Calu3 (cell line): Measurements from ENCODE around the gene PDE4B. TPM values are rescaled to one million over a fixed set of nuclear protein-coding genes. Genes with fewer than 3 reads are reported as not detected.

Source experiments
- BruUV-seq: library from RNA; stranded (reverse); fragments of 400-500 nt; replicated peaks from 2 replicates; lab custom pipeline; 2021; lab: Mats Ljungman, UMichigan
- CTCF ChIA-PET: fragments of 300-600 bp; sonication (Branson Sonifier 250); formaldehyde crosslinking; loops from one replicate; lab custom pipeline; 2022; ENCODE audit warnings: antibody characterized with exemption; lab: Charles Lee
- DNase-seq: peaks from one replicate; pipeline ENCODE4 v3.0.0; 2022
- H3K27ac Mint-ChIP-seq: one replicate; pipeline ENCODE4 v1.8.0; 2022; ENCODE audit warnings: mixed read lengths; ENCODE audit not compliant: unreplicated experiment
- H3K27me3 Mint-ChIP-seq: one replicate; pipeline ENCODE4 v1.8.0; 2022; ENCODE audit warnings: mixed read lengths; ENCODE audit not compliant: unreplicated experiment
- H3K36me3 Mint-ChIP-seq: one replicate; pipeline ENCODE4 v1.8.0; 2022; ENCODE audit warnings: mild to moderate bottlenecking, moderate library complexity, mixed read lengths; ENCODE audit not compliant: insufficient read depth, unreplicated experiment
- H3K4me1 Mint-ChIP-seq: one replicate; pipeline ENCODE4 v1.8.0; 2022; ENCODE audit warnings: mild to moderate bottlenecking, low read depth, mixed read lengths; ENCODE audit not compliant: unreplicated experiment
- H3K4me3 Mint-ChIP-seq: one replicate; pipeline ENCODE4 v1.8.0; 2022; ENCODE audit warnings: mild to moderate bottlenecking, low read depth, moderate library complexity, mixed read lengths; ENCODE audit not compliant: unreplicated experiment
- H3K9me3 Mint-ChIP-seq: one replicate; pipeline ENCODE4 v1.8.0; 2022; ENCODE audit warnings: low read depth, mixed read lengths; ENCODE audit not compliant: unreplicated experiment
- CTCF ChIP-seq: fragments of 200-600 bp; IDR thresholded peaks from one replicate; pipeline ENCODE4 v1.8.0; 2022; ENCODE audit warnings: antibody characterized with exemption; ENCODE audit not compliant: unreplicated experiment
- intact Hi-C: fragments of 100-400 bp; cut with micrococcal nuclease; formaldehyde crosslinking; loops from one replicate; pipeline ENCODE4 v1.10.0; 2022; ENCODE audit not compliant: unreplicated experiment
- total RNA-seq: library from RNA; stranded (reverse); gene quantifications from 2 replicates; pipeline ENCODE4 v1.2.3, GENCODE V29; 2022

The PDE4B gene
- total RNA-seq, 1 experiment from 2014 or later: 2.9 TPM

GRCh38 chr1:66367369-66367768 is 574.7 kb downstream of the PDE4B start:
- Mint-ChIP-seq H3K27ac (no peak overlapping the region), H3K4me1 (peaks cover 7% of the 10 kb centered on the region), H3K9me3 (no peaks in the 10 kb centered on the region), H3K4me3 (no peak overlapping the region), H3K36me3 (no peaks in the 10 kb centered on the region), H3K27me3 (no peaks in the 10 kb centered on the region)
- no TSS peak for BruUV-seq
- CTCF ChIA-PET: no interaction called here
- no peak for TF ChIP-seq CTCF
- intact Hi-C loops: no loop called here
- DNase-seq: no peak

- CTCF ChIA-PET: no interaction called here
- Mint-ChIP-seq H3K36me3 (no peaks in the 10 kb centered on the region), H3K4me3 (no peak overlapping the region), H3K9me3 (no peaks in the 10 kb centered on the region), H3K4me1 (peaks cover 7% of the 10 kb centered on the region), H3K27me3 (no peaks in the 10 kb centered on the region), H3K27ac (no peak overlapping the region)
- no peak for DNase-seq
- no TSS peak for BruUV-seq
- TF ChIP-seq CTCF: no peak
- intact Hi-C loops: no loop called here
Measured at GRCh38 chr1:66368261-66368660, 575.6 kb downstream of the PDE4B start.

GRCh38 chr1:66370462-66370971 is 577.8 kb downstream of the PDE4B start:
- no peak for DNase-seq
- intact Hi-C loops: no loop called here
- no peak for TF ChIP-seq CTCF
- Mint-ChIP-seq H3K9me3 (no peaks in the 10 kb centered on the region), H3K36me3 (no peaks in the 10 kb centered on the region), H3K27me3 (no peaks in the 10 kb centered on the region), H3K4me3 (no peak overlapping the region), H3K4me1 (peaks cover 7% of the 10 kb centered on the region), H3K27ac (no peak overlapping the region)
- CTCF ChIA-PET: no interaction called here
- BruUV-seq: no TSS peak

GRCh38 chr1:66371233-66372005 is 578.7 kb downstream of the PDE4B start:
- H3K27ac Mint-ChIP-seq: no peak overlapping the region
- BruUV-seq: no TSS peak
- no peak overlapping the region for H3K4me3 Mint-ChIP-seq
- CTCF ChIA-PET: no interaction called here
- intact Hi-C loops: no loop called here
- no peak for TF ChIP-seq CTCF
- H3K27me3 Mint-ChIP-seq: no peaks in the 10 kb centered on the region
- DNase-seq: no peak
- H3K4me1 Mint-ChIP-seq: peaks cover 7% of the 10 kb centered on the region
- H3K9me3 Mint-ChIP-seq: no peaks in the 10 kb centered on the region
- H3K36me3 Mint-ChIP-seq: no peaks in the 10 kb centered on the region
